T47D (cell line): ENCODE measurements around the gene CALHM6.
A peak's percentile ranks its signal among the peaks of the same experiment; 100 is the strongest.

Source experiments
- DNase-seq, 2 experiments: peaks; one replicate each; pipeline versions ENCODE4 v3.0.0 to v3.0.0-alpha.2; 2011 to 2012; ENCODE audit warnings: low read depth in 1 of 2, low spot score in 1 of 2
- JUND ChIP-seq: IDR thresholded peaks from 2 replicates; pipeline ENCODE4 v1.6.1; 2012; ENCODE audit warnings: low read depth
- in situ Hi-C: cut with HindIII; loops from 2 replicates; pipeline ENCODE4 v1.10.0; 2016; ENCODE audit warnings: low sequenced_read_pairs, low pct_unique_long_range_greater_than_20kb

CALHM6 gene

GRCh38 chr6:116434056-116434725 is 27.0 kb upstream of the CALHM6 start:
- TF ChIP-seq JUND: no peak
- DNase-seq: no peak
- in situ Hi-C loops: no loop called here

GRCh38 chr6:116436586-116436985 is 24.6 kb upstream of the CALHM6 start:
- in situ Hi-C loops: no loop called here

GRCh38 chr6:116437656-116438055 is 23.5 kb upstream of the CALHM6 start:
- no peak for DNase-seq
- in situ Hi-C loops: no loop called here
- TF ChIP-seq JUND: no peak

More at GRCh38 chr6:116436586-116436985, 24.6 kb upstream of the CALHM6 start:
- TF ChIP-seq JUND: no peak
- DNase-seq: no peak

- DNase-seq: no peak
Measured at GRCh38 chr6:116438590-116439448, 22.4 kb upstream of the CALHM6 start.

GRCh38 chr6:116439522-116440051 is 21.6 kb upstream of the CALHM6 start:
- no peak for TF ChIP-seq JUND
- in situ Hi-C loops: no loop called here
- no peak for DNase-seq

More at GRCh38 chr6:116438590-116439448, 22.4 kb upstream of the CALHM6 start:
- TF ChIP-seq JUND: no peak
- in situ Hi-C loops: no loop called here

- TF ChIP-seq JUND: no peak
- in situ Hi-C loops: no loop called here
- DNase-seq: no peak
Measured at GRCh38 chr6:116443105-116443504, 18.1 kb upstream of the CALHM6 start.

- in situ Hi-C loops: no loop called here
- peak; percentile 28 to 44 for DNase-seq
- TF ChIP-seq JUND: no peak
Measured at GRCh38 chr6:116444092-116444491, 17.1 kb upstream of the CALHM6 start.

GRCh38 chr6:116444575-116444974 is 16.6 kb upstream of the CALHM6 start:
- no peak for TF ChIP-seq JUND
- no peak for DNase-seq
- in situ Hi-C loops: no loop called here

GRCh38 chr6:116445102-116445501 is 16.1 kb upstream of the CALHM6 start:
- TF ChIP-seq JUND: no peak
- no peak for DNase-seq
- in situ Hi-C loops: no loop called here

GRCh38 chr6:116446399-116446798 is 14.8 kb upstream of the CALHM6 start:
- TF ChIP-seq JUND: no peak
- no peak for DNase-seq
- in situ Hi-C loops: no loop called here

- peak in 1 of 2 experiments; percentile 6 for DNase-seq
- in situ Hi-C loops: no loop called here
- TF ChIP-seq JUND: no peak
Measured at GRCh38 chr6:116447052-116447451, 14.1 kb upstream of the CALHM6 start.

GRCh38 chr6:116447496-116448011 is 13.6 kb upstream of the CALHM6 start:
- in situ Hi-C loops: no loop called here
- no peak for DNase-seq

GRCh38 chr6:116449565-116449964 is 11.6 kb upstream of the CALHM6 start:
- TF ChIP-seq JUND: no peak
- no peak for DNase-seq
- in situ Hi-C loops: no loop called here

More at GRCh38 chr6:116447496-116448011, 13.6 kb upstream of the CALHM6 start:
- TF ChIP-seq JUND: no peak
